ENCODE data around the gene BAX.

Gene BAX

DNA sequence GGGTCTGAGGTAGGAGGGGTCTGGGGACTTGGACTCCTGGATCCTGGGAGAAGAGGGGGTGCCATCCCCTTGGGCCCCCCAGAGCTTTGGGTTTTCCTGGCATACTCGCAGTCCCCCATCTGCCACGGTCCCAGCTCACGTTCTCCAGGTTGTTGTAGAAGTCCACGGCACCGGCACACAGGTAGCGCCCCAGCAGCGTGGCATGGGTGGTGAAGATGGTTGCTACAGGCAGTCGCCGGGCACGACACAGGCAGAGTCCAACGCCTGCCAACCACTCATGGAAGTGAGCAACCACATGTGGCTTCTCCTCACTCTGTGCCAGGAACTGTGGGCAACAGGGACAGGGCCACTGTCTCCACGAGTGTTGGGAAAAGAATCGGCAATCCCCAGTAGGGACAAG, 31.0 kb downstream of the BAX start:
- TF ChIP-seq, protein P1, sequence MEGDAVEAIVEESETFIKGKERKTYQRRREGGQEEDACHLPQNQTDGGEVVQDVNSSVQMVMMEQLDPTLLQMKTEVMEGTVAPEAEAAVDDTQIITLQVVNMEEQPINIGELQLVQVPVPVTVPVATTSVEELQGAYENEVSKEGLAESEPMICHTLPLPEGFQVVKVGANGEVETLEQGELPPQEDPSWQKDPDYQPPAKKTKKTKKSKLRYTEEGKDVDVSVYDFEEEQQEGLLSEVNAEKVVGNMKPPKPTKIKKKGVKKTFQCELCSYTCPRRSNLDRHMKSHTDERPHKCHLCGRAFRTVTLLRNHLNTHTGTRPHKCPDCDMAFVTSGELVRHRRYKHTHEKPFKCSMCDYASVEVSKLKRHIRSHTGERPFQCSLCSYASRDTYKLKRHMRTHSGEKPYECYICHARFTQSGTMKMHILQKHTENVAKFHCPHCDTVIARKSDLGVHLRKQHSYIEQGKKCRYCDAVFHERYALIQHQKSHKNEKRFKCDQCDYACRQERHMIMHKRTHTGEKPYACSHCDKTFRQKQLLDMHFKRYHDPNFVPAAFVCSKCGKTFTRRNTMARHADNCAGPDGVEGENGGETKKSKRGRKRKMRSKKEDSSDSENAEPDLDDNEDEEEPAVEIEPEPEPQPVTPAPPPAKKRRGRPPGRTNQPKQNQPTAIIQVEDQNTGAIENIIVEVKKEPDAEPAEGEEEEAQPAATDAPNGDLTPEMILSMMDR (IDR thresholded peaks at IDR 0.05; ENCODE audit: low read depth, low read length), result no peak
- Histone ChIP-seq H3K27ac (peak overlapping the region; percentile 81), H3K27me3 (ENCODE audit: insufficient read depth, low read depth, severe bottlenecking) (no peaks in the 10 kb centered on the region), H3K9me3 (ENCODE audit: severe bottlenecking) (no peaks in the 10 kb centered on the region), H3K4me3 (ENCODE audit: low read depth, low read length) (no peak overlapping the region), H3K36me3 (peaks cover 56% of the 10 kb centered on the region)
- DNase-seq, result no peak

DNA sequence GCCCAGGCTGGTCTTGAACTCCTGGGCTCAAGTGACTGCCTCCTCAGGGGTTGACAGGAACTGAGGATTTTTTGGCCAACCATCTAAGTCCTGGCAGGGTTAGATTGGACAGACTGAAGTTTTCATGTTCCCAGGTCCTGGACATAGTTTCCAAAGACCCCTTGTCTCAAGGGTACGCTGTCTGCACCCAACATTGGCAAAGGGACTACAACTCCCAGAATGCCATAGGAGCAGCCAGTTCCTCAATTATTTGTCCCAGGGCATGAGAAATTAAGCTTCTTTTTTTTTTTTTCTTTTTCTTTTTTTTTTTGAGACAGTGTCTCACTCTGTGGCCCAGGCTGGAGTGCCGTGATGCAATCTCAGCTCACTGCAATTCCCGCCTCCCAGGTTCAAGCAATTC, 31.5 kb downstream of the BAX start:
- Histone ChIP-seq H3K9me3 (ENCODE audit: severe bottlenecking) (no peaks in the 10 kb centered on the region), H3K4me3 (ENCODE audit: low read depth, low read length) (peak overlapping the region; percentile 23), H3K36me3 (peaks cover 55% of the 10 kb centered on the region), H3K27me3 (ENCODE audit: insufficient read depth, low read depth, severe bottlenecking) (no peaks in the 10 kb centered on the region), H3K27ac (peak overlapping the region; percentile 81)
- TF ChIP-seq, protein P1 (IDR thresholded peaks at IDR 0.05; ENCODE audit: low read depth, low read length), result no peak
- no peak for DNase-seq

DNA sequence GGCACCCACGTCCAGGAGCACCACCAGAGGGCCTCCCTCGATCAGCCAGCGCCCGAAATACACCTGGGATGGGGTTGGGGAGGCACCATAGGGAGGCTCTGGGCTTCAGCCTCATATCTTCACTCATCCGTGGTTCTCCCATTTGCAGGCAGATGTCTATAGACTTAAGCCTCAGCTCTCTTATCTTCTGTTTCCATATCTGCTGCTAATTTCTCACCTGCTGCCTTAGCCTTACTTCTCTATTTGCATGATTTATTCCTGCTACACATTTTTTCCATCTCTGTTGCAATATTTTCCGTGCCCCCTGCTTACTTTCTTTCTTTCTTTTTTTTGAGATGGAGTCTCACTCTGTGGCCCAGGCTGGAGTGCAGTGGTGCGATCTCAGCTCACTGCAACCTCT, 32.6 kb downstream of the BAX start:
- DNase-seq, result no peak
- Histone ChIP-seq H3K9me3 (ENCODE audit: severe bottlenecking) (no peaks in the 10 kb centered on the region), H3K36me3 (peaks cover 48% of the 10 kb centered on the region), H3K27me3 (ENCODE audit: insufficient read depth, low read depth, severe bottlenecking) (no peaks in the 10 kb centered on the region), H3K4me3 (ENCODE audit: low read depth, low read length) (peak overlapping the region; percentile 17), H3K27ac (peak overlapping the region; percentile 81)
- TF ChIP-seq, protein P1 (IDR thresholded peaks at IDR 0.05; ENCODE audit: low read depth, low read length), result no peak

DNA sequence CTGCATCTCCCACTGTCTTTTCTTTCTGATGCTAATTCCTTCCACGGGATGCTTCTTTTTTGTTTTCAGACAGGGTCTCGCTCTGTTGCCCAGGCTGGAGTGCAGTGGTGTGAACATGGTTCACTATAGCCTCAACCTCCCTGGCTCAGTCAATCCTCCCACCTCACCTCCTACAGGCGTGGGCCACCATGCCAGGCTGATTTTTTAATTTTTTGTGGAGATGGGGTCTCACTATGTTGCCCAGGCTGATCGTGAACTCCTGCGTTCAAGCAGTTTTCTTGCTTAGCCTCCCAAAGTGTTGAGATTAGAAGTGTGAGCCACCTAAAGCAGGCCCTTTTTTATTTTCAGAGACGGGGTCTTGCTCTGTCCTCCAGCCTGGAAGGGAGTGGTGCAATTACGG, 33.6 kb downstream of the BAX start:
- TF ChIP-seq, protein P1 (IDR thresholded peaks at IDR 0.05; ENCODE audit: low read depth, low read length), result no peak
- peak overlapping the region; percentile 81 for H3K27ac ChIP-seq
- no peak for DNase-seq
- no peaks in the 10 kb centered on the region for H3K27me3 ChIP-seq (ENCODE audit: insufficient read depth, low read depth, severe bottlenecking)
- H3K4me3 ChIP-seq (ENCODE audit: low read depth, low read length), result no peak overlapping the region
- H3K9me3 ChIP-seq (ENCODE audit: severe bottlenecking), result no peaks in the 10 kb centered on the region
- peaks cover 39% of the 10 kb centered on the region for H3K36me3 ChIP-seq

DNA sequence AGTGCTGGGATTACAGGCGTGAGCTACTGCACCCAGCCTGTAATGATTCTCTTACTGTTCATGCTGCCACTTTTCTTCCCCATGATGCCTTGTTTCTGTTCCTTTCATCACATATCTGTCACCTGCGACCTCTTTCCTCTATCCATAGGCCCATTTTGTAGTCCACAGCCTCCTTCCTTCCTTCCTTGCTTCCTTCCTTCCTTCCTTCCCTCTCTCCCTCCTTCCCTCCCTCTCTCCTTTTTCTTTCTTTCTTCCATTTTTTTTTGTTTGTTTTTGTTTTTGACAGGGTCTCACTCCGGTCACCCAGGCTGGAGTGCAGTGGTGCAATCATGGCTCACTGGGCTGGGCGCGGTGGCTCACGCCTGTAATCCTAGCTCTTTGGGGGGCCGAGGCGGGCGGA, 34.2 kb downstream of the BAX start:
- TF ChIP-seq, protein P1 (IDR thresholded peaks at IDR 0.05; ENCODE audit: low read depth, low read length), result no peak
- no peaks in the 10 kb centered on the region for H3K9me3 ChIP-seq (ENCODE audit: severe bottlenecking)
- H3K4me3 ChIP-seq (ENCODE audit: low read depth, low read length), result no peak overlapping the region
- no peaks in the 10 kb centered on the region for H3K27me3 ChIP-seq (ENCODE audit: insufficient read depth, low read depth, severe bottlenecking)
- no peak overlapping the region; the same call in 1 of the 2 replicates for H3K27ac ChIP-seq
- no peak for DNase-seq
- H3K36me3 ChIP-seq, result peaks cover 37% of the 10 kb centered on the region

DNA sequence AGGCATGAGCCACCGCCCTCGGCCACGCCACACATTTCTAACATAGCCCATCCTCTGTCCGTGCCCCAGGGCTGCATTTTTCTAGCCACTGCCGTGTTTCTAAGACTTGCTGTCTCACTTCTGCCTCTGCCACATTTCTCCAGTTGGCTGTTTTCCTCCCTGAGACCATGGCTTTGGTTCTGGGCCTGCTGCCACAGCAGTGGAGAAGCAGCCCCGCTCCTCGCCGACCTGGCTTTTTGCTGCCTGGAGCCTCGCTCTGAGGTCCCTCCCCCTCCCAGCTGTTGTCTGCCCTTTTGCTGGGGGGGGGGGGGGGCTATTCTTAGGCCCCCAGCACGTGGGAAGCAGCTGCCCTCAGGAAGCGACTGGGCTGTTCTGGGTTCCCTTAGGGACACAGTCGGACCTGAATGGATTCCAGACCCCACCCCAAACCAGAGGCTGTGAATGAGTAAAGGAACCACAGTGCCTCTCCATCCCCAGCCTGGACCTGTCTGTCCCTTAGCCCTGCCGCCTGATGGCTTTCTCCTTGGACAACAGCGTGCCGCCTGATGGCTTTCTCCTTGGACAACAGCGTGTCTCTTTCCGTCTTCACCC, 35.1 kb downstream of the BAX start:
- H3K27ac ChIP-seq, result peak overlapping the region; percentile 48
- H3K9me3 ChIP-seq (ENCODE audit: severe bottlenecking), result no peaks in the 10 kb centered on the region
- TF ChIP-seq, protein P1 (IDR thresholded peaks at IDR 0.05; ENCODE audit: low read depth, low read length), result no peak
- H3K36me3 ChIP-seq, result peaks cover 29% of the 10 kb centered on the region
- no peaks in the 10 kb centered on the region for H3K27me3 ChIP-seq (ENCODE audit: insufficient read depth, low read depth, severe bottlenecking)
- peak; percentile 45 for DNase-seq
- H3K4me3 ChIP-seq (ENCODE audit: low read depth, low read length), result no peak overlapping the region
